ENCODE results near the gene REPS1. TPM values are rescaled to one million over a fixed set of nuclear protein-coding genes. Genes with fewer than 3 reads are reported as not detected.

The REPS1 gene
- total and polyA plus RNA-seq, 10 donors, result 17.2 to 75.7 (median 58.6) TPM

GRCh38 chr6:138920906-138921305, 67.1 kb downstream of the REPS1 start:
- H3K36me3 ChIP-seq, result peaks cover 4 to 79% (median 26%) of the 10 kb centered on the region in 6 donors
- 82 to 88% (median 85%) methylated on average over 3 of the region's 3 CpGs for WGBS, 5 donors
- no peak overlapping the region for H3K4me3 ChIP-seq
- intact Hi-C loops (cut with DNase I; ENCODE audit: low total_unique reads), result no loop called here
- no peak for DNase-seq
- H3K9me3 ChIP-seq, result no peaks in the 10 kb centered on the region
- TF ChIP-seq POLR2A (IDR thresholded peaks at IDR 0.05) (no peak), POLR2AphosphoS5 (IDR thresholded peaks at IDR 0.05) (no peak), CTCF (IDR thresholded peaks at IDR 0.05 in 8 of 11, conservative IDR thresholded peaks at IDR 0.05 in 3 of 11) (no peak)
- no peaks in the 10 kb centered on the region for H3K27me3 ChIP-seq (replicated peaks in 1 of 7)
- H3K27ac ChIP-seq, result no peak overlapping the region
- H3K4me1 ChIP-seq, result no peaks in the 10 kb centered on the region

- H3K27me3 ChIP-seq (replicated peaks in 1 of 7), result no peaks in the 10 kb centered on the region
- no peaks in the 10 kb centered on the region for H3K4me1 ChIP-seq
- intact Hi-C loops (cut with DNase I; ENCODE audit: low total_unique reads), result no loop called here
- WGBS, 5 donors, result 74 to 87% (median 85%) methylated on average over 1 of the region's 1 CpG
- H3K9me3 ChIP-seq, result no peaks in the 10 kb centered on the region
- no peak for DNase-seq
- no peak overlapping the region for H3K27ac ChIP-seq
- TF ChIP-seq POLR2A (IDR thresholded peaks at IDR 0.05) (no peak), POLR2AphosphoS5 (IDR thresholded peaks at IDR 0.05) (no peak), CTCF (IDR thresholded peaks at IDR 0.05 in 8 of 11, conservative IDR thresholded peaks at IDR 0.05 in 3 of 11) (no peak)
- H3K36me3 ChIP-seq, result peaks cover 2 to 100% (median 61%) of the 10 kb centered on the region in 6 donors
- no peak overlapping the region for H3K4me3 ChIP-seq
Observed at GRCh38 chr6:138914701-138915100, 73.4 kb downstream of the REPS1 start.

GRCh38 chr6:138912308-138912707, 75.7 kb downstream of the REPS1 start:
- intact Hi-C loops (cut with DNase I; ENCODE audit: low total_unique reads), result no loop called here
- Histone ChIP-seq H3K4me3 (no peak overlapping the region), H3K27ac (no peak overlapping the region), H3K4me1 (no peaks in the 10 kb centered on the region), H3K27me3 (replicated peaks in 1 of 7) (no peaks in the 10 kb centered on the region), H3K9me3 (no peaks in the 10 kb centered on the region), H3K36me3 (peaks cover 2 to 100% (median 69%) of the 10 kb centered on the region in 6 donors)
- no peak for DNase-seq
- WGBS, 5 donors, result 62 to 74% (median 65%) methylated on average over 3 of the region's 3 CpGs
- TF ChIP-seq POLR2AphosphoS5 (IDR thresholded peaks at IDR 0.05) (no peak), CTCF (IDR thresholded peaks at IDR 0.05 in 8 of 11, conservative IDR thresholded peaks at IDR 0.05 in 3 of 11) (no peak), POLR2A (IDR thresholded peaks at IDR 0.05) (no peak)

GRCh38 chr6:138909975-138910374, 78.1 kb downstream of the REPS1 start:
- no peak for TF ChIP-seq CTCF (IDR thresholded peaks at IDR 0.05 in 8 of 11, conservative IDR thresholded peaks at IDR 0.05 in 3 of 11)
- TF ChIP-seq POLR2AphosphoS5 (IDR thresholded peaks at IDR 0.05), result no peak
- TF ChIP-seq POLR2A (IDR thresholded peaks at IDR 0.05), result no peak
- Histone ChIP-seq H3K4me1 (no peaks in the 10 kb centered on the region), H3K4me3 (no peak overlapping the region), H3K27me3 (replicated peaks in 1 of 7) (no peaks in the 10 kb centered on the region), H3K27ac (no peak overlapping the region), H3K36me3 (peaks cover 0 to 100% (median 71%) of the 10 kb centered on the region in 6 donors), H3K9me3 (no peaks in the 10 kb centered on the region)
- 87 to 100% (median 95%) methylated on average over 1 of the region's 1 CpG for WGBS, 5 donors
- DNase-seq, result no peak
- intact Hi-C loops (cut with DNase I; ENCODE audit: low total_unique reads), result no loop called here

Data from spleen (tissue), 11 donors.